ENCODE results near the gene LMOD1. TPM values are rescaled to one million over a fixed set of nuclear protein-coding genes. Genes with fewer than 3 reads are reported as not detected.

The LMOD1 gene
- total and polyA plus RNA-seq, 2 of the 8 experiments (the other 6 are each of a cell fraction or from before 2014, with no cell fraction given) = 0.77 to 1.4 TPM

DNA sequence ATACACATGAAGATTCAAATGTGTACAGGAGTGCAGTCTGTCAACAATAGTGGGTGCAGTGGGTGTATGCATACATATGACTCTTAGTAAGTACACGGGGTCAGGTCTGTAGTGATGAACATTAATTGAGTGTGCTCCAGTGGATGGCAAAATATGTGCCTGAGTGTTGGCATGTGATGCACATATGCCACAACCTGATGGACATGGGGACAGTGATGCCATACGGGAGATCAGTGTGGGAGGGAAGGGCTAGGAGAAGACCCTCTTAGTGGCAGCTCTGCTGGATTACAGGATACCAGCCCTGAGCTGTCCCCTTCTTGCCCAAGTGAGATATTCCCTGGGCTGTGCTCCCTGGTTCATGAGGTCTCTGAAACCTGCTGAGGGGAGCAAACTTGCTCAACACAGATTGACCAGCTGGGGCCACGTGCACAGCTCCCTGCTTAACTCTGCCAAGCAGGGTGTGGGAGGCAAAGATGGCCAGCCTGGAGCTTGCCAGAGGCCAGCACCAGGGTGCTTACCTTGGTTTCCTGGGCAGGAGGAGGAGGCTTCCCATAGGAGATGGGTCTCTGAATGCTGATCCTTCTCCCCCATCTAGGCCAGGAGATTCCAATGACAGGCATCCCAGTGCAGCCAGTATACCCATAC is 55.4 kb downstream of the LMOD1 start:
- Histone ChIP-seq H2BK15ac (ENCODE audit: low read length) (no peak overlapping the region), H3K23me2 (ENCODE audit: low read depth, low read length) (peaks cover 14% of the 10 kb centered on the region), H3K4me2 (ENCODE audit: insufficient read depth in 1 of 2, low read depth in 2 of 2, low read length in 2 of 2) (no peak overlapping the region), H3K79me1 (ENCODE audit: low read depth, low read length) (no peaks in the 10 kb centered on the region), H3K23ac (ENCODE audit: insufficient read length) (no peak overlapping the region), H4K91ac (replicated peaks; ENCODE audit: insufficient read length, low read length) (no peak overlapping the region), H2AFZ (ENCODE audit: low read length) (no peak overlapping the region), H3K27ac (ENCODE audit: low read depth, low read length) (no peak overlapping the region), H4K8ac (ENCODE audit: extremely low read depth, insufficient read depth, low read length) (no peak overlapping the region), H3K14ac (ENCODE audit: insufficient read length) (no peak overlapping the region), H3K27me3 (replicated peaks in 1 of 4; ENCODE audit: control insufficient read depth in 3 of 4, extremely low read depth in 1 of 4, insufficient read depth in 3 of 4, low read length in 3 of 4) (peaks cover 0 to 10% (median 6%) of the 10 kb centered on the region in 4 experiments; a peak in 4 of 7 replicates), H3K36me3 (ENCODE audit: control insufficient read depth in 2 of 4, insufficient read depth in 4 of 4, low read length in 3 of 4) (no peaks in the 10 kb centered on the region), H2AK5ac (ENCODE audit: low read depth, low read length) (no peak overlapping the region), H2BK12ac (ENCODE audit: low read depth, low read length) (peak overlapping the region; percentile 2; the same call in 1 of the 2 replicates), H2BK120ac (replicated peaks; ENCODE audit: low read depth, low read length) (no peak overlapping the region), H3K9me3 (ENCODE audit: insufficient read depth in 2 of 2, low read depth in 1 of 2, low read length in 1 of 2) (no peaks in the 10 kb centered on the region), H3K4ac (replicated peaks; ENCODE audit: insufficient read length, low read depth, low read length) (no peak overlapping the region), H2BK5ac (ENCODE audit: low read depth, low read length) (no peak overlapping the region), H3K79me2 (ENCODE audit: control insufficient read depth in 1 of 2, insufficient read depth in 2 of 2, low read length in 2 of 2) (no peaks in the 10 kb centered on the region), H3K9ac (replicated peaks in 1 of 4; ENCODE audit: extremely low read depth in 1 of 4, low read depth in 3 of 4, low read length in 3 of 4) (no peak overlapping the region), H3K56ac (replicated peaks; ENCODE audit: insufficient read length, low read depth, low read length) (no peak overlapping the region), H3K18ac (ENCODE audit: extremely low read depth, low read length) (no peak overlapping the region), H3K4me1 (replicated peaks in 1 of 4; ENCODE audit: control insufficient read depth in 3 of 4, insufficient read depth in 4 of 4, low read length in 3 of 4) (peaks cover 3 to 30% (median 23%) of the 10 kb centered on the region in 4 experiments), H4K5ac (ENCODE audit: insufficient read length, low read depth, low read length) (no peak overlapping the region), H2BK20ac (ENCODE audit: low read length) (no peak overlapping the region), H4K20me1 (replicated peaks in 1 of 2; ENCODE audit: control insufficient read depth in 1 of 2, insufficient read depth in 2 of 2, low read length in 2 of 2) (no peaks in the 10 kb centered on the region), H3K4me3 (ENCODE audit: extremely low read depth in 1 of 4, insufficient read depth in 2 of 4, low read depth in 3 of 4, low read length in 4 of 4) (no peak overlapping the region)
- TF ChIP-seq CREB1 (IDR thresholded peaks at IDR 0.05) = no peak
- no peak for TF ChIP-seq BACH1 (IDR thresholded peaks at IDR 0.05; ENCODE audit: low read length)
- no peak for TF ChIP-seq EP300 (IDR thresholded peaks at IDR 0.05; ENCODE audit: borderline replicate concordance in 1 of 2, low read depth in 2 of 2, low read length in 2 of 2)
- no peak for TF ChIP-seq NANOG (IDR thresholded peaks at IDR 0.05; ENCODE audit: insufficient read depth, low read depth, low read length, poor library complexity, severe bottlenecking)
- no peak for TF ChIP-seq CHD1 (IDR thresholded peaks at IDR 0.05; ENCODE audit: low read depth, low read length)
- TF ChIP-seq KDM4A (IDR thresholded peaks at IDR 0.05; ENCODE audit: low read depth, low read length, severe bottlenecking) = no peak
- TF ChIP-seq SIRT6 (IDR thresholded peaks at IDR 0.05; ENCODE audit: low read length) = no peak
- TF ChIP-seq CEBPB (IDR thresholded peaks at IDR 0.05; ENCODE audit: low read depth, low read length) = no peak
- no peak for TF ChIP-seq SP1 (IDR thresholded peaks at IDR 0.05; ENCODE audit: low read depth, low read length)
- TF ChIP-seq BCL11A (IDR thresholded peaks at IDR 0.05; ENCODE audit: low read depth in 2 of 2, low read length in 2 of 2) = no peak
- no peak for TF ChIP-seq EZH2 (IDR thresholded peaks at IDR 0.05; ENCODE audit: low read depth, low read length, severe bottlenecking)
- CTCF ChIA-PET (ENCODE audit: partially characterized antibody) = interaction anchor here (1.2 to 14.8 kb wide), 4 partner anchors 12 to 81 kb away, joined by 4 to 244 read pairs (median 76); no protein-coding TSS in a partner anchor
- POLR2A ChIA-PET (ENCODE audit: partially characterized antibody) = interaction anchor here (1.3 to 9.6 kb wide), 2 partner anchors 10 to 17 kb away, joined by 3 to 117 read pairs; no protein-coding TSS in a partner anchor
- DNase-seq (ENCODE audit: low read depth in 1 of 2, low spot score in 2 of 2) (no peak), FAIRE-seq (no peak)
- 80% methylated on average over 3 of the region's 3 CpGs; no CpG with 5 or more reads in 1 of the 2 experiments for WGBS, 2 experiments (ENCODE audit: extremely low coverage in 1 of 2, insufficient coverage in 1 of 2, insufficient read length in 1 of 2, insufficient replicate concordance in 2 of 2, low coverage in 1 of 2, low lambda C conversion rate in 2 of 2, missing lambda C conversion rate in 1 of 2)
